ENCODE measurements around the gene SMYD2. TPM values are rescaled to one million over a fixed set of nuclear protein-coding genes. Genes with fewer than 3 reads are reported as not detected.

Gene SMYD2
- total RNA-seq, result 19.6 and 20.0 TPM in 2 replicates
- 22.6 TPM for polyA plus RNA-seq (2012)

- DNase-seq (ENCODE audit: low read depth), result peak; percentile 71
Measured at GRCh38 chr1:214281021-214281719, at the start of gene SMYD2. TSS of gene SMYD2 (plus strand) at chr1:214281159. CDS start at chr1:214281255, 96 bp downstream.

GRCh38 chr1:214233856-214234634 is 46.9 kb upstream of the SMYD2 start:
- DNase-seq (ENCODE audit: low read depth), result no peak

- peak; percentile 9 for DNase-seq (ENCODE audit: low read depth)
Measured at GRCh38 chr1:214234635-214235025, 46.3 kb upstream of the SMYD2 start.

GRCh38 chr1:214236477-214236876 is 44.5 kb upstream of the SMYD2 start:
- no peak for DNase-seq (ENCODE audit: low read depth)

- DNase-seq (ENCODE audit: low read depth), result no peak
Measured at GRCh38 chr1:214241060-214241459, 39.9 kb upstream of the SMYD2 start.

- DNase-seq (ENCODE audit: low read depth), result no peak
Measured at GRCh38 chr1:214244252-214244651, 36.7 kb upstream of the SMYD2 start.

GRCh38 chr1:214244841-214245240 is 36.1 kb upstream of the SMYD2 start:
- no peak for DNase-seq (ENCODE audit: low read depth)

GRCh38 chr1:214247501-214248041 is 33.4 kb upstream of the SMYD2 start:
- DNase-seq (ENCODE audit: low read depth), result no peak

- DNase-seq (ENCODE audit: low read depth), result no peak
Measured at GRCh38 chr1:214248311-214249085, 32.5 kb upstream of the SMYD2 start.

GRCh38 chr1:214249651-214250050 is 31.3 kb upstream of the SMYD2 start:
- DNase-seq (ENCODE audit: low read depth), result no peak

- no peak for DNase-seq (ENCODE audit: low read depth)
Measured at GRCh38 chr1:214251354-214251753, 29.6 kb upstream of the SMYD2 start.

- DNase-seq (ENCODE audit: low read depth), result no peak
Measured at GRCh38 chr1:214255509-214255908, 25.4 kb upstream of the SMYD2 start.

GRCh38 chr1:214259353-214259977 is 21.5 kb upstream of the SMYD2 start:
- no peak for DNase-seq (ENCODE audit: low read depth)

GRCh38 chr1:214260561-214261205 is 20.3 kb upstream of the SMYD2 start:
- no peak for DNase-seq (ENCODE audit: low read depth)

- DNase-seq (ENCODE audit: low read depth), result peak; percentile 88
Measured at GRCh38 chr1:214261206-214262123, 19.5 kb upstream of the SMYD2 start.

GRCh38 chr1:214264196-214264595 is 16.8 kb upstream of the SMYD2 start:
- no peak for DNase-seq (ENCODE audit: low read depth)

GRCh38 chr1:214264976-214265375 is 16.0 kb upstream of the SMYD2 start:
- DNase-seq (ENCODE audit: low read depth), result no peak

GRCh38 chr1:214270097-214270650 is 10.8 kb upstream of the SMYD2 start:
- no peak for DNase-seq (ENCODE audit: low read depth)

GRCh38 chr1:214271174-214271858 is 9.6 kb upstream of the SMYD2 start:
- no peak for DNase-seq (ENCODE audit: low read depth)

All from myocyte (in vitro differentiated cells).